ENCODE results near the gene ADAMTSL3.

DNA sequence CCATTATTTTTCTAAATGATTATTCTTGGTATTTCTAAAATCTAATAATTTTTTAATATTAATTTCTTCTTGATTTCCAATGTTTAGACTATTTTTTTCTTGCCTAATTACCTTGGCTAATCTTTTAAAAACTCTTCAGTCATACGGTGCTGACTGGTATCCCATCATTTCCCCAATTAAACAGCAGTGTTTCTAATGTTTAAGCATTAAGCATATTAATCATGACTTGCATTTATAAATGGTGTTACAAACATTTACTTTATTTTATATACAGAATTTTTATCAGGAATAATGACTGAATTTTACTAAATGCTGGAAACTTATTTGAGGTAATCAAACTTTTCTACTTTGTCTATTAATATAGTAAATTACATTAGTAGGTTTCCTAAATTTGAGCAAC lies 199.3 kb downstream of the ADAMTSL3 start:
- TF ChIP-seq, protein P1, sequence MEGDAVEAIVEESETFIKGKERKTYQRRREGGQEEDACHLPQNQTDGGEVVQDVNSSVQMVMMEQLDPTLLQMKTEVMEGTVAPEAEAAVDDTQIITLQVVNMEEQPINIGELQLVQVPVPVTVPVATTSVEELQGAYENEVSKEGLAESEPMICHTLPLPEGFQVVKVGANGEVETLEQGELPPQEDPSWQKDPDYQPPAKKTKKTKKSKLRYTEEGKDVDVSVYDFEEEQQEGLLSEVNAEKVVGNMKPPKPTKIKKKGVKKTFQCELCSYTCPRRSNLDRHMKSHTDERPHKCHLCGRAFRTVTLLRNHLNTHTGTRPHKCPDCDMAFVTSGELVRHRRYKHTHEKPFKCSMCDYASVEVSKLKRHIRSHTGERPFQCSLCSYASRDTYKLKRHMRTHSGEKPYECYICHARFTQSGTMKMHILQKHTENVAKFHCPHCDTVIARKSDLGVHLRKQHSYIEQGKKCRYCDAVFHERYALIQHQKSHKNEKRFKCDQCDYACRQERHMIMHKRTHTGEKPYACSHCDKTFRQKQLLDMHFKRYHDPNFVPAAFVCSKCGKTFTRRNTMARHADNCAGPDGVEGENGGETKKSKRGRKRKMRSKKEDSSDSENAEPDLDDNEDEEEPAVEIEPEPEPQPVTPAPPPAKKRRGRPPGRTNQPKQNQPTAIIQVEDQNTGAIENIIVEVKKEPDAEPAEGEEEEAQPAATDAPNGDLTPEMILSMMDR (conservative IDR thresholded peaks at IDR 0.05 in 1 of 2, IDR thresholded peaks at IDR 0.05 in 1 of 2; ENCODE audit: low read depth in 1 of 2, low read length in 2 of 2), result no peak
- TF ChIP-seq EZH2 (IDR thresholded peaks at IDR 0.05; ENCODE audit: low read length, missing control alignments), result no peak
